B cell (primary cell): ENCODE measurements around the gene NAA80. TPM values are rescaled to one million over a fixed set of nuclear protein-coding genes. Genes with fewer than 3 reads are reported as not detected.

ENCODE experiments used
- ATAC-seq: fragments of 200-7000 bp; cut with Tn5 transposase; one replicate; pipeline ENCODE4 v1.10.0; 2021; ENCODE audit warnings: low read depth, mild to moderate bottlenecking, moderate number of reproducible peaks, moderate library complexity
- CTCF ChIA-PET: fragments of 350-600 bp; sonication (Branson Sonifier 250); formaldehyde crosslinking; loops from one replicate; lab custom pipeline; 2021; ENCODE audit warnings: antibody characterized with exemption, inconsistent platforms; lab: Charles Lee
- POLR2A ChIA-PET: fragments of 350-600 bp; sonication (Branson Sonifier 250); formaldehyde crosslinking; loops from one replicate; lab custom pipeline; 2021; ENCODE audit warnings: antibody characterized with exemption; lab: Charles Lee
- DNase-seq: peaks from one replicate; pipeline ENCODE4 v3.0.0; 2013
- H2AFZ ChIP-seq: 2 replicates; pipeline ENCODE4 v1.6.1; 2012; ENCODE audit warnings: mild to moderate bottlenecking, low read depth, low read length; ENCODE audit not compliant: insufficient read depth, poor library complexity, severe bottlenecking
- H3K27ac ChIP-seq, 2 donors: 1 replicate in 1 of 2; 2 replicates in 1 of 2; pipeline ENCODE4 v1.5.1; 2012 to 2013; ENCODE audit warnings: low read length in 2 of 2, mild to moderate bottlenecking in 2 of 2, moderate library complexity in 1 of 2
- H3K27me3 ChIP-seq, 4 experiments: fragments of 200-600 bp in 1 of 4; sonication (generic) in 1 of 4; replicated peaks in 1 of 4; 1 replicate in 2 of 4; 2 replicates in 2 of 4; pipeline versions ENCODE4 v1.6.1 to v1.7.0; 2013 to 2016; ENCODE audit warnings: low read length in 3 of 4, mild to moderate bottlenecking in 2 of 4, mixed read lengths in 1 of 4, moderate library complexity in 1 of 4; ENCODE audit not compliant: insufficient read depth in 4 of 4, control insufficient read depth in 3 of 4; ENCODE audit errors: control extremely low read depth in 1 of 4
- H3K36me3 ChIP-seq, 2 experiments: replicated peaks in 1 of 2; 1 replicate in 1 of 2; 2 replicates in 1 of 2; pipeline versions ENCODE4 v1.6.1 to v1.7.1; 2013; ENCODE audit warnings: low read length in 1 of 2; ENCODE audit not compliant: insufficient read depth in 2 of 2, control insufficient read depth in 1 of 2; ENCODE audit errors: control extremely low read depth in 1 of 2, extremely low read depth in 1 of 2
- H3K4me1 ChIP-seq, 2 donors: fragments of 200-600 bp in 1 of 2; sonication (generic) in 1 of 2; 1 replicate in 1 of 2; 2 replicates in 1 of 2; pipeline versions ENCODE4 v1.5.1 to v1.6.1; 2013 to 2017; ENCODE audit warnings: low read length in 2 of 2; ENCODE audit not compliant: control insufficient read depth in 2 of 2, insufficient read depth in 2 of 2
- H3K4me2 ChIP-seq: replicated peaks from 2 replicates; pipeline ENCODE3; 2012; ENCODE audit warnings: mild to moderate bottlenecking, low read depth, low read length; ENCODE audit not compliant: poor library complexity, severe bottlenecking
- H3K4me3 ChIP-seq, 5 experiments: fragments of 200-600 bp in 1 of 5; sonication (generic) in 1 of 5; 1 replicate in 3 of 5; 2 replicates in 2 of 5; pipeline versions ENCODE4 v1.5.1 to v1.7.0; 2011 to 2016; ENCODE audit warnings: low read length in 4 of 5, mild to moderate bottlenecking in 4 of 5, low read depth in 2 of 5, control low read depth in 1 of 5, moderate library complexity in 1 of 5; ENCODE audit not compliant: insufficient read depth in 1 of 5; ENCODE audit errors: control extremely low read depth in 1 of 5, extremely low read depth in 1 of 5
- H3K79me2 ChIP-seq: fragments of 200-600 bp; sonication (generic); one replicate; pipeline ENCODE4 v1.6.0; 2016; ENCODE audit warnings: low read length; ENCODE audit not compliant: control insufficient read depth, insufficient read depth
- H3K9ac ChIP-seq: fragments of 200-600 bp; sonication (generic); 2 replicates; pipeline ENCODE4 v1.6.1; 2017; ENCODE audit warnings: mild to moderate bottlenecking, low read length, moderate library complexity
- H3K9me3 ChIP-seq, 3 donors: one replicate each; pipeline versions ENCODE4 v1.6.1 to v1.7.1; 2013; ENCODE audit warnings: low read length in 2 of 3; ENCODE audit not compliant: control insufficient read depth in 2 of 3, insufficient read depth in 1 of 3; ENCODE audit errors: control extremely low read depth in 1 of 3
- H4K20me1 ChIP-seq: 2 replicates; pipeline ENCODE4 v1.6.0; 2012; ENCODE audit warnings: mild to moderate bottlenecking, low read length; ENCODE audit not compliant: insufficient read depth, control insufficient read depth, poor library complexity, severe bottlenecking
- H3K27ac Mint-ChIP-seq: one replicate; pipeline ENCODE4 v1.8.0; 2021; ENCODE audit warnings: mixed read lengths
- H3K27me3 Mint-ChIP-seq: one replicate; pipeline ENCODE4 v1.8.0; 2021; ENCODE audit warnings: mixed read lengths
- H3K4me1 Mint-ChIP-seq: one replicate; pipeline ENCODE4 v1.8.0; 2021; ENCODE audit warnings: mixed read lengths
- H3K4me3 Mint-ChIP-seq: one replicate; pipeline ENCODE4 v1.8.0; 2021; ENCODE audit warnings: mixed read lengths
- H3K9me3 Mint-ChIP-seq: one replicate; pipeline ENCODE4 v1.8.0; 2022; ENCODE audit warnings: mixed read lengths; ENCODE audit not compliant: insufficient read depth
- EZH2 ChIP-seq: IDR thresholded peaks from 2 replicates; pipeline ENCODE4 v1.6.1; 2012; ENCODE audit warnings: borderline replicate concordance, low read depth, mild to moderate bottlenecking, moderate library complexity, low read length; ENCODE audit not compliant: insufficient read depth, poor library complexity, severe bottlenecking
- WGBS: methylation state at CpG from one replicate; pipeline ENCODE4 v1.1.5; 2013; ENCODE audit warnings: missing lambda C conversion rate; ENCODE audit not compliant: insufficient coverage; 5-methylcytosine and 5-hydroxymethylcytosine counted together
- intact Hi-C: fragments of 100-400 bp; cut with micrococcal nuclease; formaldehyde crosslinking; loops from one replicate; pipeline ENCODE4 v1.10.0; 2022
- polyA plus RNA-seq: library from polyadenylated mRNA; depleted of rRNA; stranded (reverse); fragments of >200 nt; gene quantifications from 2 replicates; pipeline ENCODE4 v1.2.3, GENCODE V29; 2012
- total RNA-seq, 2 donors: library from RNA; stranded (reverse); fragments of 120-200 nt in 1 of 2; gene quantifications; 1 replicate in 1 of 2; 2 replicates in 1 of 2; pipeline versions ENCODE4 v1.2.3 to v1.2.4, GENCODE V29; 2013 to 2022
- TF ChIP-seq, protein P1 (sequence below): fragments of 200-600 bp; IDR thresholded peaks from one replicate; pipeline ENCODE4 v1.8.0; 2022; ENCODE audit warnings: antibody characterized with exemption, mild to moderate bottlenecking

NAA80 gene
- total and polyA plus RNA-seq, 2 donors (not counting 1 experiment from before 2014, with no cell fraction given), result 37.8 to 49.0 TPM

DNA sequence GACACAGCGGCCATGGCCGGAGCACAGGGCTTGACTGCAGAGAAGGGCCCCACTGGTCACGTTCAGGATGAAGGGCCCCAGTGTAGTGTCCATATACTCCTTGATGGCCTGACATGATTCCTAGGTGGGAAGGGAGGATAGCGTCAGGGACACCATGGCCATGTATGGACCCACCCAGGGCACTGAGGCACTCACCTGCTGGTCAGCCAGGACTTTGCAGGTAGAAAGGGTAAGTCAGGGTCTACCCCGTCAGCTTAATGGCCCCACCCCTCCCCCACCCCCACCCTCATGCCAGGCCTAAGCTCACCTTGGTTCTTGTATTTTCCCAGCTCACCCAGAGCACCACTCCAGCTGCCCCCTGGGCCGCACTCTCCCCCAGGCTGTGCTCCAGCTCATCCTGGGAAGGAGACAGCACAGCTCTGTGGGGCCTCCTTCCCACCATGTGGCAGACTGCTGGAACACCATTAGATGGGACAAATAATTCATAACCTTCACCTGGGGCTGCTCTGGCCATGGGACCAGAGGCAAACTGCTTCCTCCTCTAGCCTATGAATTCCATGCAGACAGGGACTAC is 1.6 kb upstream of the NAA80 start:
- Histone ChIP-seq H3K4me1 (peaks cover 18 to 29% of the 10 kb centered on the region in 2 donors), H3K4me3 (no peak overlapping the region), H3K4me2 (no peak overlapping the region), H4K20me1 (no peaks in the 10 kb centered on the region), H3K27me3 (no peaks in the 10 kb centered on the region), H3K79me2 (peaks cover 13% of the 10 kb centered on the region), H3K9me3 (no peaks in the 10 kb centered on the region), H2AFZ (no peak overlapping the region), H3K9ac (no peak overlapping the region), H3K27ac (no peak overlapping the region), H3K36me3 (peaks cover 0 to 4% of the 10 kb centered on the region in 2 experiments)
- no peak for TF ChIP-seq EZH2
- TF ChIP-seq, protein P1, sequence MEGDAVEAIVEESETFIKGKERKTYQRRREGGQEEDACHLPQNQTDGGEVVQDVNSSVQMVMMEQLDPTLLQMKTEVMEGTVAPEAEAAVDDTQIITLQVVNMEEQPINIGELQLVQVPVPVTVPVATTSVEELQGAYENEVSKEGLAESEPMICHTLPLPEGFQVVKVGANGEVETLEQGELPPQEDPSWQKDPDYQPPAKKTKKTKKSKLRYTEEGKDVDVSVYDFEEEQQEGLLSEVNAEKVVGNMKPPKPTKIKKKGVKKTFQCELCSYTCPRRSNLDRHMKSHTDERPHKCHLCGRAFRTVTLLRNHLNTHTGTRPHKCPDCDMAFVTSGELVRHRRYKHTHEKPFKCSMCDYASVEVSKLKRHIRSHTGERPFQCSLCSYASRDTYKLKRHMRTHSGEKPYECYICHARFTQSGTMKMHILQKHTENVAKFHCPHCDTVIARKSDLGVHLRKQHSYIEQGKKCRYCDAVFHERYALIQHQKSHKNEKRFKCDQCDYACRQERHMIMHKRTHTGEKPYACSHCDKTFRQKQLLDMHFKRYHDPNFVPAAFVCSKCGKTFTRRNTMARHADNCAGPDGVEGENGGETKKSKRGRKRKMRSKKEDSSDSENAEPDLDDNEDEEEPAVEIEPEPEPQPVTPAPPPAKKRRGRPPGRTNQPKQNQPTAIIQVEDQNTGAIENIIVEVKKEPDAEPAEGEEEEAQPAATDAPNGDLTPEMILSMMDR, result no peak
- ChIA-PET CTCF (interaction anchor here (0.9 to 3.2 kb wide), 3 partner anchors 23 to 49 kb away, joined by 3 to 28 read pairs (median 14); partner anchors contain the start of genes CYB561D2, HYAL2 and NPRL2), POLR2A (interaction anchor here (0.6 kb wide), 2 partner anchors 65 to 110 kb away, joined by 4 to 7 read pairs; no protein-coding TSS in a partner anchor)
- Mint-ChIP-seq H3K4me1 (peaks cover 39% of the 10 kb centered on the region), H3K27me3 (no peaks in the 10 kb centered on the region), H3K9me3 (no peaks in the 10 kb centered on the region), H3K4me3 (peak overlapping the region; percentile 100), H3K27ac (peak overlapping the region; percentile 46)
- 98% methylated on average over 4 of the region's 6 CpGs for WGBS
- DNase-seq (no peak), ATAC-seq (no peak)
- intact Hi-C loops, result no loop called here
